Inflammatory macrophage treated with lipopolysaccharide for 4 hours (primary cell): Measurements from ENCODE around the gene THEM4.

Source experiments
- DNase-seq: peaks from one replicate; pipeline ENCODE4 v3.0.0-alpha.2; 2020

The THEM4 gene

DNA sequence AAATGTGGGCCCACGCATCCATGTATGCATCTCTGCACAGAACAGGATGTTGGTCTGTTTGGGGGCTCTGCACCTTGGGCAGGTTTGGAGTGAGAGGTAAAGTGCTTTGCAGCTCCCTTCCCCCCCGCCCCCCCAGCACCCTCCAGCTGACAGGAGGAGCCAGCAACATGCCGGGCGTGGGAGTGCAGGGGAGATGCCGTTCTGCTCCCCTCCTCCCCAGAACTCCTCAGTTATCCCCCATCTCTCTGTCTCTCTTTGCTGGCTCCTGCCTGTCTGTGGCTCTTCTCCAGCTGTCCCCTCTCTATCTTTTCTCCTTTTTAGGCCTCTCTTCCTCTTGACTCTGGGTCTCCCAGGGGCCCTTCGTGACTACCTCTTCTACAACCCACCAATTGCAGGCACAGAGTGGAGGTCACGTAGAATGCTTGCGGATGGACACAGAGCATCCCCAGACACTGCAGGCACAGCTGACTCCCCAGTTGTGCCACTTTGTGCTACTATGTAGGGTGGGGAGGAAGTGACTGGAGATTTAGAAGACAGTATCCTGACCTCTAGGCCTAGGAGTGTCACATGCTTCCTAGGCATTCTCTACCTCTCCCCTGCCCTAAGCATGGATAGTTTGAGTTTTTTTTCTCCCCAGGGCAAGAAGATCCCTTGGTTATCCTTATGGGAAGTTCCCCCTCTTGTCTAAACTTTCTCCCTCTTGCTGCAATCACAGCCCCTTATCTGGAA is 76.0 kb downstream of the THEM4 start:
- no peak for DNase-seq

DNA sequence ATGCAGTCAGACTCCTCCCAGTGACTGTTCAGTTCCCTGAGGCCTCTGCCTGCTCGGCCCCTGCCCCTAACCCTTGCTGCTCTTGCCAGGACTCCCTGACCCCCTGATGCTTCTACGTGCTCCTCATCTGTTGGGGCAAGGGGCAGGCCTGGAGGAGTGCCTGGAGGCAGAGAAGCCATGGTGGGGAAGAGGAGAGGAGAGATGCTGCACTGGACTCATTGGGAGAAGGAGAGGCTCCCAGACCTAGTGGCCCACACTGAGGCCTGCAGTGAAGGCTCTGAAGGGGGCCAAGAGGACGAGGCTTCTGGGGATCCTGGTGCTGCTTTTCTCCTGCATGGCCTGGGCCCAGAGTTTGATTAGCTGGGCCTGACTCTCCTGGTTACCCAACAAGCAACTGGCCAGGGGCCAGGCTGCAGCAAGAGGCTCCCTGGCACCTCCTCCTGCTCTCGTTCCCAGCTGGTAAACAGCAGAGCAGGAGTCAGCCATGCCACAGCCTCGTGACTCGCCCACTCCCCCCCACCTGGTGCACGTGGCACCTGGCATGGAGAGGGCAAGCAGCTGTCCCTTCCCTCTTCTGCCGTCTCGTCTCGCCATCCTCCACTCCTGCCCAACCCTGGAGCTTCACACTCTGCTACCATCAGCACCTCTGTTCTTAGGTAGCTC is 76.9 kb downstream of the THEM4 start:
- no peak for DNase-seq

- no peak for DNase-seq
Measured at GRCh38 chr1:151831605-151832004, 77.7 kb downstream of the THEM4 start, which contains the start of gene RORC. TSS of gene RORC (minus strand) at chr1:151831802. CDS start at chr1:151831764, 38 bp downstream.

- DNase-seq, result no peak
Measured at GRCh38 chr1:151831256-151831591, 78.1 kb downstream of the THEM4 start.

- DNase-seq, result no peak
Measured at GRCh38 chr1:151830055-151830454, 79.3 kb downstream of the THEM4 start.

- no peak for DNase-seq
Measured at GRCh38 chr1:151829352-151830046, 79.8 kb downstream of the THEM4 start.

- peak; percentile 55 for DNase-seq
Measured at GRCh38 chr1:151828921-151829320, 80.4 kb downstream of the THEM4 start.

DNA sequence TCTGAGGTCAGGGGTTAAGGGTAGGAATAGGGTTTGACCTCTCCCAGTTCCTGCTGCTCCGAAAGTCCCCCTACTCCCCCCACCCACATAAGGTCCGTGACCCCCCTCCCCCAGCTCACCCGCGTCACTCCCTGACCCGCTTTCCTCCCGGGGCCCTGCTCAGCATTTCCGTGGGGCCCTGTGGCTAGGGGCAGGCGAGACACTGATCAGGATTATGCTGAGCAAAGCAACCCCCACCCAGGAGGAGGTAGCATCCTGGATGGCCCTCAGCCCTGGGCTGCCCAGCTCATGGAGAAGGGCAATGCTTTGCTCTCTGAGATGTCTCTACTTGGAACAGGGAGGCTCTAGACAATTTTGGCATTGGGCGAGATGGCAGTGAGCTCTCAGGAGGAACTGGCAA is 81.5 kb downstream of the THEM4 start:
- DNase-seq, result no peak

DNA sequence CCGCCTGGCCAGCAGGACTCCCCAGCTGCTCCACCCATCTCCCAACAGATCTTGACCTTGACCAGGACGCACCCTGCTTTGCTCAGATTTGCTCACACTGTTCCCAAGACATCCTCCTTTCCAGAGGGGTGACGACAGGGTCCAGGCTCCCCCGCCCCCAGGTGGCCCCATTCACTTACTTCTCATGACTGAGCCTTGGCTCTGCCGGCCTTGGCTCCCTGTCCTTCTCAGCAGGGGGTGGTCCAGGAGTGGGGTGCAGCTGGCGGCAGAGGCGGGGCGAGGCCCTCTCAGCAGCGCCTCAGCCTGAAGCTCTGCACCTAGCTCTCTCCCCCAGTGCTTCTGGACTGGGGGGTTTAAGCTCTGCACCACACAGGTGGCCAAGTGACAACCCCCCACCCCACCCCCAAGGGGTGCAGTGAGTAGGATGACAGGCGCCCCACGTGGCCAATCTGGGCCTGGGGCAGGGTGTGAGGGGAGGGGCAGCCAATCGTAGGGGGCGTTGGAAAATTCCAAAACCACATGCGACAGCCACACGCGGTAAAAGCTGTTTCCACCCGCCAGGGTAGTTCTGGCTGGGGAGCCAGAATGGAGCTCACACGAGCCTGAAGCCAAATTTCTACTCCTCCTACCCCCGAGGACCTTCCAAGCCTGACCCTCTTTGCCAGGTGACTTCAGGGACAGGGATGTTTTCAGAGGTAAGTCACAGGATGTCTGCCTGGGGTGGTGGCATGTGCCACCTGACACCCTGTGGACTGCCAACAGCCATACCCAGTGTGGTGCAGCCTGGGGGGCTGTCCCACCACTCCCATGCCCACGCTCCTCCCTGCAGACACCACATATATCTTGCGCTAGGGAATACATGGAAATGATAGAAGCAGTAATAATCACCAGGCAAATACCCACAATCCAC is 83.3 kb downstream of the THEM4 start:
- DNase-seq, result no peak

GRCh38 chr1:151825204-151825603 is 84.1 kb downstream of the THEM4 start:
- DNase-seq, result no peak
